ENCODE data around the gene AKR1C8.

- no peak for TF ChIP-seq CTCF (IDR thresholded peaks at IDR 0.05)
- TF ChIP-seq POLR2AphosphoS5 (IDR thresholded peaks at IDR 0.05): no peak
- no peak for TF ChIP-seq EP300 (IDR thresholded peaks at IDR 0.05)
Observed at GRCh38 chr10:5183923-5184322, 1.0 kb downstream of the AKR1C8 start.
